Thyroid gland (tissue), 4 donors: ENCODE measurements around the gene BLZF1. TPM values are rescaled to one million over a fixed set of nuclear protein-coding genes. Genes with fewer than 3 reads are reported as not detected.

Source experiments
- DNase-seq, 2 donors: peaks; one replicate each; pipeline ENCODE4 v3.0.0-alpha.2; 2019
- H3K27ac ChIP-seq, 3 donors: fragments of 200-600 bp; sonication (generic); 1 replicate in 2 of 3; 2 replicates in 1 of 3; pipeline ENCODE4 v1.5.1; 2016 to 2019; ENCODE audit warnings: mild to moderate bottlenecking in 1 of 3, moderate library complexity in 1 of 3
- H3K27me3 ChIP-seq: fragments of 200-600 bp; sonication (generic); one replicate; pipeline ENCODE4 v1.5.1; 2019
- H3K36me3 ChIP-seq, 2 donors: fragments of 200-600 bp; sonication (generic); one replicate each; pipeline ENCODE4 v1.5.1; 2016 to 2019
- H3K4me1 ChIP-seq, 2 donors: fragments of 200-600 bp; sonication (generic); one replicate each; pipeline ENCODE4 v1.5.1; 2017 to 2019
- H3K4me3 ChIP-seq, 3 donors: fragments of 200-600 bp; sonication (generic); replicated peaks in 1 of 3; 1 replicate in 2 of 3; 2 replicates in 1 of 3; pipeline ENCODE4 v1.5.1; 2016; ENCODE audit warnings: mild to moderate bottlenecking in 1 of 3
- H3K9me3 ChIP-seq: fragments of 200-600 bp; sonication (generic); one replicate; pipeline ENCODE4 v1.5.1; 2017
- CTCF ChIP-seq, 6 experiments: fragments of 200-600 bp in 3 of 6; fragments of 450-650 bp in 3 of 6; sonication (generic) in 3 of 6; IDR thresholded peaks; one replicate each; pipeline ENCODE4 v1.5.1; 2016 to 2019; ENCODE audit warnings: antibody characterized with exemption in 6 of 6, mild to moderate bottlenecking in 2 of 6, inconsistent platforms in 1 of 6, moderate library complexity in 1 of 6
- POLR2A ChIP-seq, 2 donors: fragments of 450-650 bp; IDR thresholded peaks; one replicate each; pipeline ENCODE4 v1.6.1; 2017; ENCODE audit warnings: antibody characterized with exemption in 2 of 2, mild to moderate bottlenecking in 2 of 2, moderate library complexity in 1 of 2
- WGBS, 2 donors: methylation state at CpG; one replicate each; pipeline ENCODE4 v1.1.5; 2017; 5-methylcytosine and 5-hydroxymethylcytosine counted together
- intact Hi-C: fragments of 100-400 bp; cut with DNase I; formaldehyde crosslinking; loops from one replicate; pipeline ENCODE4 v1.15.1; 2023
- total RNA-seq, 4 donors: library from RNA; depleted of rRNA; stranded (reverse); fragments of >200 nt; gene quantifications; one replicate each; pipeline ENCODE4 v1.2.3, GENCODE V29; 2016

The BLZF1 gene
- total RNA-seq, 4 donors from 2014 or later = 26.3 to 37.1 (median 32.5) TPM

DNA sequence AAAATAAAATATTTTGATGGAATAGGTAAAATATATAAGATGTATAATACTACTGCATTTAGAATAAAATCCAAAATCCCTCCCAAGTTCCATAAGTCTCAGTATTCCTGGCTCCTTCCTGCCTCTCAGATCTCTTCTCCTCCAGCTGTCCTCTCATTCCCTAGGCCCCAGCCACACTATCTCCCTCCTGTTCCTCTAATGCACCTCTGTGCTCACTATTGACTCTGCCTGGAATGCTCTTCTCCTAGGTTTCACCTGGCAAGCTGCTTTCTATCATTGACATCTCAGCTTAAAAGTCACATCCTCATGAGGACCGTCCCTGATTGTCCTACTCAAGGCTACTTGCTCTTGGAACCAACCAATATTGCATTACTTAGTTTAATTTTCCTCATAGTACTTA is 7.6 kb upstream of the BLZF1 start:
- H3K27ac ChIP-seq = no peak overlapping the region
- intact Hi-C loops = no loop called here
- WGBS, 2 donors = 96 to 98% methylated on average over 1 of the region's 1 CpG

DNA sequence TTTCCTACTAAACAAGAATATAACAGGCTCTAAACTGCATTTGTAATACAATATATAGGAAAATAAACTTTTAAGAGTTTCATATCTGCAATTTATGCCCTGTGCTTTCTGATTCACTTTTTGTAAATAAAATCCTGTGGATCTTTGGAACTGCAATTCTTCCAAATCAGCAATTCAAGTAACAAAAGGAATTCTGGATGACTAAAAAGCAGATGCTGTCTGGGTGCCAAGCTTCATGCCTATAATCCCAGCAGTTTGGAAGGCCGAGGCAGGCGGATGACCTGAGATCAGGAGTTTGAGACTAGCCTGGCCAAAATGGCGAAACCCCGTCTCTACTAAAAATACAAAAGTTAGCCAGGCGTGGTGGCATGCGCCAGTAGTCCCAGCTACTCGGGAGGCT is 6.7 kb upstream of the BLZF1 start:
- intact Hi-C loops = no loop called here
- TF ChIP-seq CTCF (IDR thresholded peaks at IDR 0.05) (no peak), POLR2A (IDR thresholded peaks at IDR 0.05) (no peak)
- DNase-seq = no peak
- H3K4me1 ChIP-seq = no peaks in the 10 kb centered on the region
- no peaks in the 10 kb centered on the region for H3K9me3 ChIP-seq
- H3K27ac ChIP-seq = no peak overlapping the region
- WGBS, 2 donors = 80 to 87% methylated on average over 7 of the region's 7 CpGs
- no peak overlapping the region for H3K4me3 ChIP-seq
- H3K36me3 ChIP-seq = no peaks in the 10 kb centered on the region
- H3K27me3 ChIP-seq = no peaks in the 10 kb centered on the region

More for the DNA sequence above, 7.6 kb upstream of the BLZF1 start:
- H3K27me3 ChIP-seq = no peaks in the 10 kb centered on the region
- H3K36me3 ChIP-seq = no peaks in the 10 kb centered on the region
- DNase-seq = no peak
- no peaks in the 10 kb centered on the region for H3K4me1 ChIP-seq
- no peaks in the 10 kb centered on the region for H3K9me3 ChIP-seq
- TF ChIP-seq CTCF (IDR thresholded peaks at IDR 0.05) = no peak
- no peak for TF ChIP-seq POLR2A (IDR thresholded peaks at IDR 0.05)
- no peak overlapping the region for H3K4me3 ChIP-seq

DNA sequence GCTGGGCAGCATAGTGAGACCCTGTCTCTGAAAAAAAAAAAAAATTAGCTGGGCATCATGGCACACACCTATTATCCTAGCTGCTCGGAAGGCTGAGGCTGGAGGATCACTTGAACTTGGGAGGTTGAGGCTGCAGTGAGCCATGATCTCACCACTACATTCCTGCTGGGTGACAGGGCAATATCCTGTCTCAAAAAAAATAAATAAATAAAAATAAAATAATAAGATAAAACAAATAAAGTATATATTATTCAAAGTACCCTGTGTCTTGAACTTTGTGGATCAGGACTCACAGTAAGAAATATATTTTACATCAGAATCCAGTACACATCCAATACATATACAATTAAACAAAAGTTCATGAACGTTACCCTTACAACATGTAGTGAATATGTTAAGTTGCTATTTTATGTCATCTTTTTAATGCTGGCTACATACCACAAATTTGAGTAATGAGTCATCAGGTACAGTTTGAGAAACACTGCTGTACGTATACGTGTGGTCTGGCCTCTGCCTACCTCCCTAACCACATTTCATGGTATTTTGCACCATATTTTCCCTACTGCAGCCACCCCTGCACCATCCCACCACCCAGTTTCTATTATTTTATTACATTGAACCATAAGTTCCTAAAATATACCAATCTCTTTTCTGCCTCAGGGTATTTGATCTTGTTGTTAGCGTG is 4.8 kb upstream of the BLZF1 start:
- Histone ChIP-seq H3K27me3 (no peaks in the 10 kb centered on the region), H3K4me1 (peaks cover 8 to 9% of the 10 kb centered on the region in 2 donors), H3K27ac (no peak overlapping the region), H3K4me3 (no peak overlapping the region), H3K36me3 (no peaks in the 10 kb centered on the region), H3K9me3 (no peaks in the 10 kb centered on the region)
- intact Hi-C loops = no loop called here
- TF ChIP-seq POLR2A (IDR thresholded peaks at IDR 0.05) (no peak), CTCF (IDR thresholded peaks at IDR 0.05) (no peak)
- no peak for DNase-seq
- WGBS, 2 donors = 91 to 98% methylated on average over 5 of the region's 5 CpGs

GRCh38 chr1:169364948-169365347 is 3.0 kb upstream of the BLZF1 start:
- no peak for TF ChIP-seq CTCF (IDR thresholded peaks at IDR 0.05)
- no peak for TF ChIP-seq POLR2A (IDR thresholded peaks at IDR 0.05)
- H3K4me1 ChIP-seq = peaks cover 17 to 18% of the 10 kb centered on the region in 2 donors
- H3K36me3 ChIP-seq = no peaks in the 10 kb centered on the region
- intact Hi-C loops = no loop called here
- no peak overlapping the region for H3K4me3 ChIP-seq
- H3K27me3 ChIP-seq = no peaks in the 10 kb centered on the region
- WGBS, 2 donors = 94 to 97% methylated on average over 2 of the region's 2 CpGs
- DNase-seq = no peak
- no peaks in the 10 kb centered on the region for H3K9me3 ChIP-seq
- no peak overlapping the region for H3K27ac ChIP-seq

DNA sequence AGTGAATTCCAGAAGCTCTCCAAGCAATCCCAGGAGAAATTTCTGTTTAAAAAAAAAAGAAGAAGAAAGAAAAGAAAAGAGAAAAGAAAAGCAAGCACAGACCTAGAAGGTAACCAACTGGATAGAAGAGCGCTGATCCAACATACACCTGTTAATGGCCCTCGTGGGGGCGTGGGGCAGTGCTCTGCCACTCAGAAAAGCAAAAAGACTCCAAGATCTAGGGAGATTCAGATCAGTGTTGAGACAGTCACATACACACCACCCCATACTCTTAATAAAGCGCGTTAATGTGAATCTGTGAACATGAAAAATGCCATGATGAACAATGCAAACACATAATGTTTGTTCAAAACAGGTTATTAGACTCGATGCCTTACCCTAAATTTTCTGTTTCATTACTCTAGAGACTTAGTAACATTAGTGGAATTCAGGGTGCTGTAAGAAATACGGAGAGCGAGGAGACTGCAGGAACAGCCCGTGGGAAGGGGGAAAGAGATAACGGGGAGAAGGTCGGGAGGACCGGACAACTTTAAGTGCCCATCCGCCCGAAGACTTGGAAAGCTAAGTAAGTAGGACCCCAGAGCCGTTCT is 804 bp upstream of the BLZF1 start:
- DNase-seq = peak in 1 of 2 donors; percentile 6
- H3K36me3 ChIP-seq = peaks cover 1 to 3% of the 10 kb centered on the region in 2 donors
- WGBS, 2 donors = 10 to 12% methylated on average over 15 of the region's 15 CpGs
- no peaks in the 10 kb centered on the region for H3K9me3 ChIP-seq
- TF ChIP-seq POLR2A (IDR thresholded peaks at IDR 0.05) = no peak
- H3K4me3 ChIP-seq = peak overlapping the region; percentile 22 to 61 (median 54)
- no peaks in the 10 kb centered on the region for H3K27me3 ChIP-seq
- H3K27ac ChIP-seq = peak overlapping the region in 2 of 3 donors; percentile 43 to 82
- intact Hi-C loops = no loop called here
- H3K4me1 ChIP-seq = peaks cover 17 to 18% of the 10 kb centered on the region in 2 donors
